Activated CD4-positive, alpha-beta T cell treated with anti-CD3 and anti-CD28 coated beads for 24 hours (primary cell): ENCODE results near the gene SERINC4.
"Not testable (repeated sequence)": the region's sequence is repeated elsewhere in the genome, so short reads cannot be mapped to it uniquely, and the experiment has no call there.

Experiments
- DNase-seq, 2 donors: peaks; one replicate each; pipeline ENCODE4 v3.0.0-alpha.2; 2020; ENCODE audit warnings: low read depth in 2 of 2

SERINC4 gene

DNA sequence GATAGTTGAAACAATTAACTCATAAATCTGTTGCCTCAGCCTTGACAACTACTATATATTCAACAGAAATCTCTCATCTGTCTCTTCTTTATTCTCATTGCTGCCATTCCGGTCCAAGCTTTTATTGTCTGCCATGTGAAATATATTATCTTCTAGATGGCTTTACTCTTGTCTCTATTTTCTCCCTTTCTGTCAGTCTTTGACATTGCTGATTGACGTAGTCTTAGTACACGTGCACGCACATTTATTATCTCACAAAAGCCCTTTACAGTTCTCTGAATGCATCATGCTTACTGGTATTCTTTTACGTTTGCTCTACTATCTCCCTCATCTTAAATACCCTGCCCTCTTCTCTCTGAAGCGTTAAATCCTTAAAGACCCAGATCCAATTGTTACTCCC is 48.1 kb downstream of the SERINC4 start:
- no peak for DNase-seq

GRCh38 chr15:43749690-43750345 is 50.2 kb downstream of the SERINC4 start:
- DNase-seq = peak in 1 of 2 donors; percentile 15

DNA sequence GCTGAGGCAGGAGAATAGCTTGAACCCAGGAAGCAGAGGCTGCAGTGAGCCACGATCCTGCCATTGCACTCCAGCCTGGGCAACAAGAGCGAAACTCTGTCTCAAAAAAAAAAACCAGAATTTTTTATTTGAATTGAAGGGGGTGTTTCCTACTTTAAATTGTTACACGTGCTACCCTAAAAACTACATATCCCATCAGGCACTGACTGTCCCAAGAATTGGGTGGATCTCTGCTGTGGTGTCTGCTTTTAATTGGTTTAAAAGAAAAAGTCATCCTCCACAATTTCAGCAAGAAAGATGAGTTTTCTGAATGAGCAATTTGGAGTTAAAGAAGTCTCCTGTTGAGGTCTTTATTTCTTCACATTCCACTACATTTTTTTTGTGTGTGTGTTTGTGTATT is 51.6 kb downstream of the SERINC4 start:
- no peak for DNase-seq

DNA sequence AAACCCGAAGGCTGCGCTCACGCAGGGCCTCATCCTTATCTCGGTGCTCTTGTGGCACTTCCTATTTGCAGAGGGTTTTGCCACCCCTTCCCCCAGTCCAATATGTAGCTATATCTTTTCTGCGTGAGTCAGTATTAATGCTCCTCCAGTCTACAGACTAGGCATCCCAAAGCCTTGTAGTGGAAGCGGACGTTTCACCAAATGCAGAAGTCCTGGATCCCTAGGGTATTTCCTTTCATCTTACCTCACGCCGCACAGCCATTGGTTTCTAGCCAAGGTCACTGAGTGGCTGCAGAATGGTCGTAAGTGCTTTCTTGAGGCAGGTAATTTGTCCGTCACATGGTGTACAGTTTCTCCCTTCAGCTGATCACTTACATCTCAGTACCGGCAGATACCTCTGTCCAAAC is 53.1 kb downstream of the SERINC4 start:
- not testable (repeated sequence) for DNase-seq

DNA sequence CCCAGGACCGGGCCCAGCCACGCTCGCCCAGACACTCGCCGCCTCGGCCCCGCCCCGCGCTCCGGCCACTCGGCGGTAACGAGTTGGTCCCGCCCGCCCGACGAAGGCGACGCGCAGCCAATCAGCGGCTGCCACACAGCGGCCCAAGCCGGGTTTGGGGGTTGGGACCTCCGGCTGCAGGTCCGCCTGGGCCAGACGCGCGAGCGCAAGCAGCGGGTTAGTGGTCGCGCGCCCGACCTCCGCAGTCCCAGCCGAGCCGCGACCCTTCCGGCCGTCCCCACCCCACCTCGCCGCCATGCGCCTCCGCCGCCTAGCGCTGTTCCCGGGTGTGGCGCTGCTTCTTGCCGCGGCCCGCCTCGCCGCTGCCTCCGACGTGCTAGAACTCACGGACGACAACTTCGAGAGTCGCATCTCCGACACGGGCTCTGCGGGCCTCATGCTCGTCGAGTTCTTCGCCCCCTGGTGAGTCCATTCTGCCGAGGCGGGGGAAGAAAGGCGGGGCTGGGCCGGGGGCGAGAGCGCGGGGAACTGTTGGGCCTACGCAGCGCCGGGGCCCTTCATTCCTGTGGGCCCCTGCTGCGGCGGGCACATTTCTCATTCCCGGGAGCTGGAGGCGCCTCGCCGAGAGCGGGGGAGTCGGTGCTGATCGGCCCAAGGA is 53.6 kb downstream of the SERINC4 start, which contains the start of gene PDIA3:
TSS of gene PDIA3 (plus strand) at position 194 of the 658 bp plus-strand sequence. CDS start at position 296, 102 bp downstream.
- peak; percentile 72 to 85 for DNase-seq
